GM12878 (cell line): ENCODE data around the gene TK2. TPM values are rescaled to one million over a fixed set of nuclear protein-coding genes. Genes with fewer than 3 reads are reported as not detected.
A peak's percentile ranks its signal among the peaks of the same experiment; 100 is the strongest.

Experiments
- ATAC-seq: fragments of 200-7000 bp; cut with Tn5 transposase; 3 replicates; pipeline ENCODE4 v1.9.1; 2020; ENCODE audit warnings: mild to moderate bottlenecking, moderate library complexity
- BruUV-seq: library from RNA; stranded (reverse); fragments of 400-500 nt; replicated peaks from 2 replicates; lab custom pipeline; 2021; lab: Mats Ljungman, UMichigan
- CTCF ChIA-PET: fragments of 300-600 bp; sonication (Branson Sonifier 250); formaldehyde crosslinking; extraction: SDS; loops from one replicate; lab custom pipeline; 2021; ENCODE audit warnings: inconsistent platforms; lab: Yijun Ruan, JAX
- POLR2A ChIA-PET: fragments of 350-600 bp; formaldehyde crosslinking; extraction: SDS; loops from one replicate; lab custom pipeline; 2021; ENCODE audit warnings: inconsistent platforms; lab: Charles Lee
- RAD21 ChIA-PET: fragments of 300-600 bp; sonication (Branson Sonifier 250); formaldehyde crosslinking; loops from one replicate; lab custom pipeline; 2023; ENCODE audit warnings: antibody characterized with exemption; ENCODE audit not compliant: unreplicated experiment; lab: Charles Lee
- SMC1A ChIA-PET: fragments of 300-600 bp; sonication (Branson Sonifier 250); formaldehyde crosslinking; loops from one replicate; lab custom pipeline; 2023; ENCODE audit not compliant: unreplicated experiment, uncharacterized antibody; lab: Charles Lee
- DNase-seq: peaks from one replicate; pipeline ENCODE4 v3.0.0-alpha.2; 2011; ENCODE audit warnings: low read depth, low spot score
- FAIRE-seq: peaks from 3 replicates; lab custom pipeline; 2011; peaks lifted over from hg19 to GRCh38; lab: Jason Lieb, UNC
- H2AFZ ChIP-seq: 2 replicates; pipeline ENCODE4 v1.6.0; 2011; ENCODE audit warnings: low read depth, low read length, control low read depth; ENCODE audit not compliant: control insufficient read depth
- H3K27ac ChIP-seq: 2 replicates; pipeline ENCODE4 v1.5.1; 2011; ENCODE audit warnings: control low read depth; ENCODE audit not compliant: control insufficient read depth, insufficient read depth
- H3K27me3 ChIP-seq, 2 experiments: replicated peaks in 1 of 2; 2 replicates each; pipeline versions ENCODE4 v1.6.0 to v1.6.1; 2011; ENCODE audit warnings: low read length in 1 of 2; ENCODE audit not compliant: control insufficient read depth in 2 of 2, insufficient read depth in 2 of 2
- H3K36me3 ChIP-seq, 2 experiments: 2 replicates each; pipeline ENCODE4 v1.5.1; 2011; ENCODE audit warnings: low read length in 1 of 2; ENCODE audit not compliant: control insufficient read depth in 2 of 2, insufficient read depth in 2 of 2
- H3K4me1 ChIP-seq: 2 replicates; pipeline ENCODE4 v1.6.1; 2011; ENCODE audit warnings: mild to moderate bottlenecking, low read length, moderate library complexity, mixed read lengths; ENCODE audit not compliant: control insufficient read depth, insufficient read depth
- H3K4me2 ChIP-seq: 2 replicates; pipeline ENCODE4 v1.6.0; 2011; ENCODE audit warnings: control low read depth; ENCODE audit not compliant: control insufficient read depth, insufficient read depth
- H3K4me3 ChIP-seq: fragments of 200-600 bp; sonication (generic); 2 replicates; pipeline ENCODE4 v1.5.1; 2016
- H3K79me2 ChIP-seq: 2 replicates; pipeline ENCODE4 v1.6.0; 2011; ENCODE audit warnings: low read length; ENCODE audit not compliant: control insufficient read depth, insufficient read depth
- H3K9ac ChIP-seq: 2 replicates; pipeline ENCODE4 v1.8.0; 2011; ENCODE audit warnings: low read length, control low read depth, mixed read lengths; ENCODE audit not compliant: control insufficient read depth, insufficient read depth
- H3K9me3 ChIP-seq: replicated peaks from 3 replicates; pipeline ENCODE4 v1.5.1; 2011; ENCODE audit warnings: mild to moderate bottlenecking, low read length; ENCODE audit not compliant: control insufficient read depth, insufficient read depth
- H4K20me1 ChIP-seq: 2 replicates; pipeline ENCODE4 v1.6.0; 2011; ENCODE audit not compliant: control insufficient read depth, insufficient read depth
- LARP7 ChIP-seq: fragments of 450-650 bp; IDR thresholded peaks from 2 replicates; pipeline ENCODE4 v1.6.1; 2017; ENCODE audit warnings: mild to moderate bottlenecking
- MYC ChIP-seq: IDR thresholded peaks from 2 replicates; pipeline ENCODE4 v1.6.1; 2011; ENCODE audit warnings: mild to moderate bottlenecking, low read length, moderate library complexity, inconsistent platforms; ENCODE audit not compliant: insufficient read depth, insufficient replicate concordance, insufficient read length, severe bottlenecking
- NBN ChIP-seq: fragments of 450-650 bp; IDR thresholded peaks from 2 replicates; pipeline ENCODE4 v1.6.1; 2016
- WGBS: methylation state at CpG from one replicate; pipeline ENCODE4 v1.1.6; 2016; ENCODE audit warnings: low lambda C conversion rate; ENCODE audit not compliant: insufficient replicate concordance, insufficient coverage; ENCODE audit errors: missing lambda C conversion rate; 5-methylcytosine and 5-hydroxymethylcytosine counted together
- in situ Hi-C: fragments of 300-500 bp; cut with MboI; formaldehyde crosslinking; loops from 9 replicates; pipeline ENCODE4 v1.14.3; 2018; ENCODE audit warnings: mixed read lengths
- intact Hi-C: fragments of 100-400 bp; cut with micrococcal nuclease; formaldehyde crosslinking; loops from one replicate; pipeline ENCODE4 v1.14.2; 2022; ENCODE audit not compliant: unreplicated experiment
- polyA plus RNA-seq, 11 experiments: library from polyadenylated mRNA; depleted of rRNA in 4 of 11; unstranded in 6 of 11; stranded (reverse) in 5 of 11; fragments of >200 nt; fragmentation: Nextera tagmentation in 4 of 11; fragmentation: Illumina TruSeq in 1 of 11; extraction: Ambion mirVana in 4 of 11; extraction: Trizol in 1 of 11; gene quantifications; 1 replicate in 1 of 11; 2 replicates in 10 of 11; pipeline versions ENCODE4 v1.2.1 to v1.2.3, GENCODE V29; 2011 to 2016; ENCODE audit warnings: inconsistent platforms in 2 of 11, missing spikeins in 2 of 11, low read depth in 1 of 11
- total RNA-seq, 4 experiments: library from RNA; depleted of rRNA in 3 of 4; stranded (reverse); fragments of >200 nt in 3 of 4; fragmentation: Illumina TruSeq in 1 of 4; extraction: Trizol in 1 of 4; gene quantifications; 2 replicates each; pipeline versions ENCODE4 v1.2.1 to v1.2.3, GENCODE V29; 2013 to 2021
- TF ChIP-seq, protein P1 (sequence below), 3 experiments: IDR thresholded peaks in 2 of 3; conservative IDR thresholded peaks in 1 of 3; 2 replicates each; pipeline ENCODE4 v1.5.1; 2011; ENCODE audit warnings: low read depth in 3 of 3, low read length in 3 of 3, mild to moderate bottlenecking in 3 of 3, control low read depth in 2 of 3, moderate library complexity in 2 of 3, inconsistent platforms in 1 of 3, mixed read lengths in 1 of 3; ENCODE audit not compliant: control insufficient read depth in 2 of 3, insufficient read depth in 1 of 3; ENCODE audit errors: extremely low read depth in 1 of 3

TK2 gene
- total and polyA plus RNA-seq, 10 of the 15 experiments (the other 5 are each of a cell fraction or from before 2014, with no cell fraction given) = 1.3 to 12.4 (median 3.0) TPM

DNA sequence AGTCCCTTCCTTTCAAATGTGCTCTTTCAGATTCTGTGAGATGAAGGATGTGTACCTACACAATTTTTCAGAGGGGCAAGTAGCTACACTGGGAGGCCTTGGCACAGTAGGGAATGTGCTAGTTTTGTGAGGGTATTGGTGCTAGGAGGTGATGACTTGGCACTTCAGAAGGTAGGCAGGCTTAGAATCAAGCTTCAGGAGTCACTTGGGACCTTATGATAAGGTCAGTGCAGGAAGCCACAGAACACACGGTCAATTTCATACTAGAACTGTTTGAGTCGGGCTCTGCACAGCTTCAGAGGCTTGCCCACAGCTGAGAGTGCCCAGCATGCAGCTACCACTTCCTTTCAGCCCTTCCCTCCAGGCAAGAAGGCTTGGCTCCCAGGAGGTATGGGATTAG, 22.4 kb upstream of the TK2 start:
- Histone ChIP-seq H3K36me3 (no peaks in the 10 kb centered on the region), H3K27ac (no peak overlapping the region), H4K20me1 (no peaks in the 10 kb centered on the region), H2AFZ (no peak overlapping the region), H3K4me3 (no peak overlapping the region), H3K27me3 (peaks cover 0 to 3% of the 10 kb centered on the region in 2 experiments; a peak in 2 of 4 replicates), H3K4me1 (no peaks in the 10 kb centered on the region), H3K9me3 (no peaks in the 10 kb centered on the region), H3K9ac (no peak overlapping the region), H3K4me2 (no peak overlapping the region), H3K79me2 (no peaks in the 10 kb centered on the region)
- no TSS peak for BruUV-seq
- POLR2A ChIA-PET = interaction anchor here (1.1 to 1.7 kb wide), 2 partner anchors 9 to 36 kb away, joined by 3 to 6 read pairs; no protein-coding TSS in a partner anchor
- WGBS = 25% methylated on average over 2 of the region's 2 CpGs
- RAD21 ChIA-PET = interaction anchor here (1.7 kb wide), 1 partner anchor 10 kb away, joined by 8 read pairs; no protein-coding TSS in a partner anchor
- intact Hi-C loops = no loop called here
- in situ Hi-C loops = no loop called here
- CTCF ChIA-PET = interaction anchor here (0.6 to 1.8 kb wide), 4 partner anchors 9 to 169 kb away, joined by 3 to 9 read pairs (median 4); no protein-coding TSS in a partner anchor
- ATAC-seq (peak; percentile 43; the same call in 2 of the 3 replicates), FAIRE-seq (no peak), DNase-seq (no peak)
- TF ChIP-seq LARP7 = no peak
- no peak for TF ChIP-seq MYC
- SMC1A ChIA-PET = interaction anchor here (1.9 to 4.0 kb wide), 2 partner anchors 9 to 10 kb away, joined by 6 to 25 read pairs; no protein-coding TSS in a partner anchor

DNA sequence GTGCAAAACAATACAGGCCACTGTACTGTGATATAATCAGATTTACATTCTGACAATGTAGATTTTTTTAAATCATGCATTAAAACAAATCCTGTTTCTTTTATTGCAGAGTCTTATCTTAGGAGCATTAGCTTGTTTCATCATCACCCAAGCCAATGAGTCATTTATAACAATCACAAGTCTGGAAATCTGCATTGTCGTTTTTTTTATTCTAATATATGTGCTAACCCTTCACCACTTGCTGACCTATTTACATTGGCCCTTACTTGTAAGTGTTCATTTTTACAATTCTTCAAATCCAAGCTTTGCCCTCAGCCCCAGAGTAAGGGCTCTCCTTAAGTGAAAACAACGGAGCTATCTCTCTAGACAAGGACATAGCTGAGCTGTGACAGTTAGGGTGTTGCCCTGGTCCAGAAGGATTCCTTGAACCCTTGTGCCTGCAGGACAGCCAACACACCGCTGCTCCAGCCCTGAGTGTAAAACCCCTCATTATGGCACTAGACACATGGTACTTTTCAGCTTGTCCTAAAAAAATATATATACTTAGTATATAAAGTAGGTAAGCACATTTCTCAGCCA, 20.0 kb upstream of the TK2 start:
- ChIA-PET POLR2A (interaction anchor here (1.7 kb wide), 1 partner anchor 18 kb away, joined by 4 read pairs; the partner anchor contains the start of gene CKLF), RAD21 (interaction anchor here (0.6 to 1.5 kb wide), 4 partner anchors 11 to 164 kb away, joined by 3 to 4 read pairs (median 4); no protein-coding TSS in a partner anchor), CTCF (interaction anchor here (0.6 to 2.2 kb wide), 4 partner anchors 20 to 299 kb away, joined by 3 to 11 read pairs (median 4); no protein-coding TSS in a partner anchor), SMC1A (interaction anchor here (0.9 kb wide), 1 partner anchor 16 kb away, joined by 4 read pairs; no protein-coding TSS in a partner anchor)
- no peak overlapping the region for H3K4me3 ChIP-seq
- H2AFZ ChIP-seq = no peak overlapping the region
- intact Hi-C loops (no loop called here), in situ Hi-C loops (no loop called here)
- no peaks in the 10 kb centered on the region for H3K9me3 ChIP-seq
- FAIRE-seq (no peak), ATAC-seq (no peak), DNase-seq (no peak)
- no peak overlapping the region for H3K4me2 ChIP-seq
- no peaks in the 10 kb centered on the region for H3K79me2 ChIP-seq
- TF ChIP-seq, protein P1, sequence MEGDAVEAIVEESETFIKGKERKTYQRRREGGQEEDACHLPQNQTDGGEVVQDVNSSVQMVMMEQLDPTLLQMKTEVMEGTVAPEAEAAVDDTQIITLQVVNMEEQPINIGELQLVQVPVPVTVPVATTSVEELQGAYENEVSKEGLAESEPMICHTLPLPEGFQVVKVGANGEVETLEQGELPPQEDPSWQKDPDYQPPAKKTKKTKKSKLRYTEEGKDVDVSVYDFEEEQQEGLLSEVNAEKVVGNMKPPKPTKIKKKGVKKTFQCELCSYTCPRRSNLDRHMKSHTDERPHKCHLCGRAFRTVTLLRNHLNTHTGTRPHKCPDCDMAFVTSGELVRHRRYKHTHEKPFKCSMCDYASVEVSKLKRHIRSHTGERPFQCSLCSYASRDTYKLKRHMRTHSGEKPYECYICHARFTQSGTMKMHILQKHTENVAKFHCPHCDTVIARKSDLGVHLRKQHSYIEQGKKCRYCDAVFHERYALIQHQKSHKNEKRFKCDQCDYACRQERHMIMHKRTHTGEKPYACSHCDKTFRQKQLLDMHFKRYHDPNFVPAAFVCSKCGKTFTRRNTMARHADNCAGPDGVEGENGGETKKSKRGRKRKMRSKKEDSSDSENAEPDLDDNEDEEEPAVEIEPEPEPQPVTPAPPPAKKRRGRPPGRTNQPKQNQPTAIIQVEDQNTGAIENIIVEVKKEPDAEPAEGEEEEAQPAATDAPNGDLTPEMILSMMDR (IDR thresholded peaks at IDR 0.05 in 2 of 3, conservative IDR thresholded peaks at IDR 0.05 in 1 of 3; ENCODE audit: control insufficient read depth in 2 of 3, extremely low read depth in 1 of 3, insufficient read depth in 1 of 3, low read depth in 3 of 3, low read length in 3 of 3) = no peak
- TF ChIP-seq NBN = no peak
- no peak overlapping the region for H3K9ac ChIP-seq
- BruUV-seq = no TSS peak
- no peaks in the 10 kb centered on the region for H4K20me1 ChIP-seq
- H3K27ac ChIP-seq = no peak overlapping the region
- H3K27me3 ChIP-seq = peaks cover 0 to under 1% of the 10 kb centered on the region in 2 experiments; a peak in 1 of 4 replicates
- H3K36me3 ChIP-seq = peaks cover 0 to 4% of the 10 kb centered on the region in 2 experiments; a peak in 2 of 4 replicates
- 43% methylated on average over 3 of the region's 3 CpGs for WGBS
- H3K4me1 ChIP-seq = no peaks in the 10 kb centered on the region
